CD4-positive, alpha-beta T cell treated with Interleukin-6 for 4 hours (primary cell): Measurements from ENCODE around the gene KDM4C.

Experiments
- DNase-seq: peaks from one replicate; pipeline ENCODE4 v3.0.0-alpha.2; 2020; ENCODE audit warnings: mixed read lengths

The KDM4C gene

GRCh38 chr9:6909181-6909580 is 151.4 kb downstream of the KDM4C start:
- DNase-seq, result no peak

DNA sequence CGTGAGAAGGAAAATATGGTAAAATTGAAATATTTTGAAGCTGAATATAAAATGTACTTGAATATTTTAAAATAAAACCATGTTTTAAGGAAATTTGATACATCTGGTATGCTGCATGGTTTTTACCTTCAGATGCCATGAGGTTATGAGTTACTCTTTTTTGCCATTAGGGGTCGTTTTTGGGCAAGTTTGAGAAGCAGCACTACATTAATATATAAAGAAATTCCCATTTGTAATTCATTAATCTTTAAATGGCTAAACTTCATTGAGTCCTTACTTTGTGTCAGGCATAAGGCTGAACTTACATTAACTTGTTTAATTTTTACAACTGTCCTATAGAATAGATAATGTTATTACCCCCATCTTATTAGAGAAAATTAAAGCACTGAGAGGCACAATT is 152.3 kb downstream of the KDM4C start:
- DNase-seq, result no peak

DNA sequence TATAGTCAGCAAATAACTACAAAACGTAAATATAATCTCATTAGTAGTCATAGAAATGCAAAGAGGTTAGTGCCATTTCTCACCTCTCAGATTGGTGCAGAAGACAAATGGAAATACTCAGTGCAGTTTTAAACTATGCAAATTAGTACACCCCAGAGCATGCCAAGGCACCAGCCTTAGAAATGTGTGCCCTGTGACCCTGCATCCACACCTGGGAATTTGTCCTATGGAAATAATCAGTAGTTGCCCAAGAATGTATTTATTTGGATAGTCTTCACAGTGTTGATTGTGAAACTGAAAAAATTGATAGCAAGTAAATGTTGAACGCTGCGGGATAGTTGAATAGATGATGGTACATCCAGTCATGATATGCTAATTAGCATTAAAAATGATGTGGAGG is 152.7 kb downstream of the KDM4C start:
- DNase-seq, result no peak

DNA sequence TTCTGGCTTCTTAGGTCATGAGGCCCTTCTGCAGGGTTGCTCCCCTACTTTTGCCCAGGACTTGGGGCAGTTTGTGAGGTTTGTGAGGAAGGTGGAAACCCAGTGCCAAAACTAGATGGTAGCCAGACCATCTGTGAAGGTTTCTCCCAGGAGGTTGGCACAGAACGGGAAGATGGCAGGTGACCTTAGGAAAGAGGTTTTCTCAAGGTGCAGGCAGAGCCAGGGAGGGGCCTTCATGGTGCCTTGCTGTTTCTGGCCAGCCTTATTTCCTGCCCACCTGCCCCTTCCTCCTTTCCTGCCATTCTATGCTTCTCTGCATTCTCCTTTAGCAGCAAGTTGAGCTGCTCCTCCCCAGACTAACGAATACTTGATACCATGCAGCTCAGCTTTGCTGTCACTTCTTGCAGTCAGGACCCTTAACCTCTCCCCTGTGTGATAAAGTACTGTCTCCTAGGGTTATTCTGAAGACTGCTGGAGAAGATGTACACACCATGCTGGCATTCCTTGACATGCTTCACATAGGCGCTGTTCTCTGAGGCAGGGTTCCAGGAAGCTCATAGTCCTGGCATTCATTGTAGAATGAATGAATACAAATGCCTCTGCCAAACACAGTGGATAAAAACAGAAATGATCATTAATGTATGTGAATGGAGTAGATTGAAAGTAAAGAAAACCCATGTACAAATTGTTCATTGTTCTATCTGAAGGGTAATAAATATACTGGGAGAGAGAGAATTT is 154.3 kb downstream of the KDM4C start:
- DNase-seq, result no peak

DNA sequence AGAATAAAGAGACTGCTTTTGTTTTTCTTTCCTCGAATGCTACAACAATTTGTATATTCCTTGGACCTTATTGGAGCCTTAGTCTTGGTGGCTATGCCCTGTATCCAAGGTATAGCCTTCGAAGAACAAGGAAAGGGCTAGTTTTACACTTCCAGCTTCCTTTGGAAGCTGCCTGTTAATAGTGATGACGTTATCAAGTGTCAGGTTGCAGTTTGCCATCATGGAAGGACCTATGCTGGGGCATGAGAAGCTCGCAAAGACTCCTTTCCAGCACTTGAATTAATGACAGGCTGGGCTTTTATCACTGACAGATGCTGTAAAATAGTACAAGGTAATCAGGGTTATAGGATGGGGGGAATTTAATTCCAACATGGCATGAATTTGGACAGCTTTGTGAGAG is 157.9 kb downstream of the KDM4C start:
- DNase-seq, result no peak

DNA sequence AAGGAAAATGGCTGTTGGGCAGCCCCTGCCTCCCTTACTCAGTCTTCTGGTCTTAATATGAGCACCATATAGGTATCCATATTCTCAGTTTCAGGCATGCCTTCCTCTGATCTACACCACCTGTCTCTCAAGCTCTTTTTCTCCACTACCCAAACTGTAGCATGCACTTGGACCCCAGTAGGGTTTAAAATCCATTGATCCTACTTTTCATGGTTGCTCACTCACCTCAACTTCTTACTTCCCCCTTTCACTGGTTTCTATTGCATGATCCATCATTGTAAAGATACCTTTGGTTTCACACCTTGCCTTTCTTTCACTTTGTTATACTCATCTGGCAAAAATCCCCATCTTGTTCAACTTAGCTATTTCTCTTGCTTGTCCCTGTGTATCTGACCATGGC is 159.4 kb downstream of the KDM4C start:
- no peak for DNase-seq

- no peak for DNase-seq
Observed at GRCh38 chr9:6920041-6920440, 162.3 kb downstream of the KDM4C start.

GRCh38 chr9:6921315-6921714 is 163.5 kb downstream of the KDM4C start:
- no peak for DNase-seq

DNA sequence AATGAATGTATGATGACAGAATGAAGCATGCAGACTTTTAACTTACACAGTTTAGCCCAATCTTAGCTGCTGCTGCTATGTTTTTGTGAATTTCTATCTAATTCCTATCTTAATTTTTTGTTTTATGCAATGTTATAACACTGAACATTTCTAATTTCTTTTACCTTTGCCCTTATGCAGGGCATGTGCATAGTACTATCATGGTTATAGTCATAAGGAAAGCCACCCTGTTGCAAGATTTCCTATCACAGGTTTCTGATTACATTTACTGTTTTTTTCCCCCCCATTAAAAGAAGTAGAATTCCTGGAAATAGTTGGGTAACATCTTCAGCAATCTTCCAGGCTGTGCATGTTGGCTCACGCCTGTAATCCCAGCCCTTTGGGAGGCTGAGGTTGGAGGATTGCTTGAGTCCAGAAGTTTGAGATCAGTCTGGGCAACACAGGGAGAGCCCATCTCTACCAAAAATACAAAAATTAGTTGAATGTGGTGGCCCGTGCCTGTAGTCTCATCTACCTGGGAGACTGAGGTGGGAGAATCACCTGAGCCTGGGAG is 164.4 kb downstream of the KDM4C start:
- no peak for DNase-seq

GRCh38 chr9:6922680-6923079 is 164.9 kb downstream of the KDM4C start:
- no peak for DNase-seq

DNA sequence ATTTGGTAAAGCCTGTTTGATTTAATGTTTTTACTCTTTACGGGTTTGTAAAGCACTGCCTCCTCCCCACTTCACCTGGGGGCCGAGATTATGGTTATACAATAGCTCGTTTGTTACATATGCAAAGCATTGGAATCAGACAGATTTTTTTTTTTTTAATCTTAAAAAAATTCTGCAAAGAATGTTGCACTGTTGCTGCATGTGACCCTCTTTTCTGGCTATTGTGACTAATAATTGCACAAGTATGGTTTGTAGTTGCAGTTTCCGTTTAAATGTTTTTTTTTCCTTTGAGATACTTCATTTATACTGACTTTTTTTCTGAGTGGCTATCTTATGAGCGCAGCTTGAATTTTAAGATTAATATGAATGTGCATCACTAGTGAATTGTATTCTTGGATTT is 165.3 kb downstream of the KDM4C start:
- DNase-seq, result no peak

GRCh38 chr9:6924149-6924548 is 166.4 kb downstream of the KDM4C start:
- no peak for DNase-seq

GRCh38 chr9:6924988-6925563 is 167.3 kb downstream of the KDM4C start:
- no peak for DNase-seq

DNA sequence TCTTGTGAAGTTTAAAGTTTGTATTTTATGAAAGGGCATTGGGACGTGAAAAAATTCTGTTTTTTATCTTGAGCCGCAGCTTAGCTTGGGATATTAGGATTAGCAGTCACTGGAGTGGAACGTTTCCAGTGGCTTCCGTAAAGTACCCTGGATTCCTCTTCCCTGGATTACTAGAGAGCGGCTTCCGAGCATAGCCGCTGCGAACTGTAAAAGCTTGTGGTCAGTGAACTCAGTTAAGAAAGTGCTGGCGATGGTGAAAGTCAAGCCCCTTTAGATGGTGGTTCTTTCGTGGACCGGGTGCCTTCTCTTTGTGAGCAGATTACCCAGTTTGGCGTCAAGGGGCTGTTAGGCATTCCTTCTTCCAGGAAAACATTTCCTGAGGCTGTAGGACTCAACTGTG is 168.1 kb downstream of the KDM4C start:
- no peak for DNase-seq

DNA sequence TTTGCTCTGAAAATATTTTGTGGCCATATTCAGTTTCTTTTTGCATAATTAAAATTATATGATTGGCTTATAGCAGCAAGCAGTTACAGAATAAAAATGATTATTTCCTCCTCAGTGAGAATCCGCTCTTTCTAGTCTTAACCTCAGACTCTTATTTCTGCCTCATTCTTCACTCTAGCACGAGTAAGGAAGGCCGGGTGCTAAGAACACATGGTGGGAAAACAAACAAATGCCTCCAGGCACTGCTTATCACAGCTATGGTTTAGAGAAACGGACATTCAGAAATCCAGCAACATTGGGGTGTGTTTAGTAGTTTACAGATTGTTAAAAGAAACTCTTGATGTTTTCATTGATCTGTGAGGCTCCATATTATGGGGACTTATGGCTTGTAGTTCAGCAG is 168.7 kb downstream of the KDM4C start:
- DNase-seq, result no peak

DNA sequence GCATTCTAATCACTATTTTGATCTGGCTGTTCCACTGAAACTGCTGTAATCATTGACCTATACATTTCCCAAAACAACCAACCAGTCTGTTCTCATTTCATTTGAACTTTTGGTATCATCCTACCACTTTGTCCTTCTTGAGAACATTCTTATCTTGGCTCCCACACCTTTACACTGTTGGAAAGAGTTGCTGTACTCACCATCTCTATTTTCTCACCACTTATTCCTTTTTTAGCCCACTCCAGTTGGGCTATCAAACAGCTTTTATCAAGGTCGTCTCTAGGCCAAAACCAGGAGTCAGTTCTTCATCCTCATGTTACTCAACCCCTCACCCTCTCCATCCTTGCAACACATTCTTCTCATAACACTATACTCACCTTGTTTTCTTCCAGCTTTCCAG is 170.1 kb downstream of the KDM4C start:
- no peak for DNase-seq

GRCh38 chr9:6928863-6929262 is 171.1 kb downstream of the KDM4C start:
- no peak for DNase-seq

GRCh38 chr9:6929441-6930215 is 171.9 kb downstream of the KDM4C start:
- DNase-seq, result no peak

DNA sequence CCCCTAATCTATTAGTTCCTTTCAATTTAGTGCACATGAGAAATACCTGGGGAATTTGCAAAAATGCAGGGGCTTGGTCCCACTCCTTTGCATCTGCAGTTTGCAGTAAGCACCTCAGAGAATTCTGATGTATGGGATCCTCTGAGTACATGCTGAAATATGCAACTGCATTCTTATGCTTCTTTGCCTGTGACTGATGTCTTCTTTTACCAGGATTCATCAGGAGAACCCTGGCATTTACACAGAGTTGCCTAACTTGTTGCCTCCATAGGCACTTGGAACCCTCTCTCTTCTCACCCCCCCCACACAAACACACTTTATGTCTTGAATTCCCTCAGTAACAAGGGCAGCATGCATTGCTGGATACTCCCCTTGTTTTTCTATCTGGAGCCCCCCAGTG is 173.1 kb downstream of the KDM4C start:
- DNase-seq, result no peak

- DNase-seq, result no peak
Observed at GRCh38 chr9:6931913-6932312, 174.1 kb downstream of the KDM4C start.

DNA sequence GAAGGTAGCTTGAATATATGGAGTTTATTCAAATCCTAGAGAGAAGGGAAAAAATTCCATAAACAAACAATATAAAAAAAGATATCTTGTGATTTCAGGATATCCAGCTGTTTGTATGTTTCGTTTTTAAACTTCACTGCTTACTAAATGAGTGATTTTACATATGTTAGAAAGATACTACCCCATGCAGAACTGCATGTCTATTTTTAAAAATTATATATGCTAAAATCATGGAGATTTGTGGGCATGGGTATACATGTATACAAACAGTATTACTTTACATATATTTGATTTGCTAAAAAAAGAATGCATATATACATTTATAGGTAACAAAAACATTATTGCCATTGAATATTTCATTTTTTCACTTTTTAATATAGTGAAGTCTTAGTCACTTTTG is 178.3 kb downstream of the KDM4C start:
- DNase-seq, result no peak

GRCh38 chr9:6937209-6937608 is 179.4 kb downstream of the KDM4C start:
- DNase-seq, result no peak

DNA sequence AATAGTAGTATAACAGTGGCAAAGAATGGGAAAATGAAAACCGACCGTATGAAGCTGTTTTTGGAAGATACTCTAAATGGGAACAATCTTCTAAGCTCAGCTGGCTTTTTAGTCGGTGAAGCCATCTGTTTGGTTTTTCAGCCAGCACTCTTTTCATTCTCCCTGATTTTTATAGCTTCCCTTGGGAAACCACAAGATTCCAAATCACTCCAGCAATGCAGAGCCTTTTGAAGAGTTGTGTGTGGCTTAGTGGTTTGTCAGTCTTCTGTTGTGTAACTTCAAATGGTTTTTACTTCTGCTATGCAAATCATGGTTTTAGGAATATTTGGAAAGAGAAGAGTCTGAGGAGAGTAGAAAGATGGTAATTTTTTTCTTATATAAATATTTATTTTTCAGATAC is 180.7 kb downstream of the KDM4C start:
- no peak for DNase-seq

DNA sequence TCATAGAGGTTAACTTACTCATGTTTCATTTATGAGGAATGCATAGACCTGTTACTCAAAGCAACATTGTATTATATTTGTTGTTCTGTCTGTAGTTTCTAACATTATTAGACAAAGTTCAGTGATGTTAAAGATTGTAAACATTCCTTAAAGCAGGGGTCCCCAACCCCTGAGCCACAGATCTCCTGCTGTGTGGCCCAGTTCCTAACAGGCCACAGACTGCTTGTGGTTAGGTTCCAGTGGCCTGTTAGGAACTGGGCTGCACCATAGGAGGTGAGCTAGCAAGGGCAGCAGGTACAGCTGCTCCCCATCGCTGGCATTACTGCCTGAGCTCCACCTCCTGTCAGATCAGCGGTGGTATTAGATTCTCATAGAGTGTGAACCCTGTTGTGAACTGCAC is 181.1 kb downstream of the KDM4C start:
- no peak for DNase-seq
